22Rv1 (cell line): Measurements from ENCODE around the gene PLSCR1.

Experiments used
- H3K27ac ChIP-seq: fragments of 450-650 bp; 2 replicates; pipeline ENCODE4 v1.5.1; 2017
- CTCF ChIP-seq: fragments of 450-650 bp; IDR thresholded peaks from 2 replicates; pipeline ENCODE4 v1.5.1; 2017; ENCODE audit warnings: mild to moderate bottlenecking
- ZFX ChIP-seq: fragments of 450-650 bp; IDR thresholded peaks from 2 replicates; pipeline ENCODE4 v1.6.1; 2017; ENCODE audit warnings: antibody characterized with exemption, borderline replicate concordance

PLSCR1 gene

DNA sequence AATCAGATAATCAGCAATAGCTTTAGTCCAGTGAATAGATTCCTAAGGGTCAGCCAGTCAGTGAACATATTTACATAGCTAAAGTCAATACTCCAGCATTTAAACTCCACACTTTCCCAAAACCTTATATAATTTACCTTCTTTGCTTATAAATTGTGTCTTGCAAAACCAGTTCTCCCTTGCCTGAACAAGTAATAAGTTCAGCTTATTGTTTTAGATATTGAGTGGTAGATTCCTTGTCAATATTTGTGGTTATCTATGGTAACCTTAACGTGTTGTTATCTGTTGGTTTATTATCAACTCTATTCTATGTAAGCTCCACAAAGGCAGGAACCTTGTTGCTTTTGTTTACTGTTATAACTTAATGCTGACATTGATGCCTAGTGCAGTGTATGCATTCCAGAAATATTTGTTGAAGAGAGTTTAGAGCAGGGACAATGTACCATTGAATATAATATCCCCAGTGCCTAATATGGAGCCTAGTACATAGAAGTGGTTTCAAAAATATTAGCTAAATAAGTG is 36.7 kb upstream of the PLSCR1 start:
- no peak for TF ChIP-seq CTCF
- no peak overlapping the region for H3K27ac ChIP-seq

DNA sequence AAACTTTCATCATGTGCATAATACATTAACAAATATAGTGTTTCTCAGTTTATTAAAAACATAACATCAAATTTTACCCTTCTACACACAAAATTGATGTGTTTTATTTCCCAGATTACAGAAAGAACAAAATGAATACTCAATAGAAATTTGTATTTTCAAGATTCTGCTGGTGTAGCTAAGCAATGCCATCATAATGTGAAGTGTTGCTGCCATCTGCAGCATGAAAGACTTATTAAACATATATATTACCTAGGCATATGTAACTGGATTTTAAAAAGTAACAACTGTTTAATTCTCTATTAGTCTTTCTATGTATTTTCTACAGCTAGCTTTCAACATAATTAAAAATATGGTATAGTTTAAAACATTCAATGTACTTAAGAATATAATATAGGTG is 33.3 kb upstream of the PLSCR1 start:
- no peak overlapping the region for H3K27ac ChIP-seq
- TF ChIP-seq ZFX: no peak
- peak; percentile 49 for TF ChIP-seq CTCF

GRCh38 chr3:146575636-146576035 is 31.2 kb upstream of the PLSCR1 start:
- no peak for TF ChIP-seq CTCF
- TF ChIP-seq ZFX: no peak
- H3K27ac ChIP-seq: no peak overlapping the region

GRCh38 chr3:146574173-146574572 is 29.8 kb upstream of the PLSCR1 start:
- TF ChIP-seq CTCF: no peak

DNA sequence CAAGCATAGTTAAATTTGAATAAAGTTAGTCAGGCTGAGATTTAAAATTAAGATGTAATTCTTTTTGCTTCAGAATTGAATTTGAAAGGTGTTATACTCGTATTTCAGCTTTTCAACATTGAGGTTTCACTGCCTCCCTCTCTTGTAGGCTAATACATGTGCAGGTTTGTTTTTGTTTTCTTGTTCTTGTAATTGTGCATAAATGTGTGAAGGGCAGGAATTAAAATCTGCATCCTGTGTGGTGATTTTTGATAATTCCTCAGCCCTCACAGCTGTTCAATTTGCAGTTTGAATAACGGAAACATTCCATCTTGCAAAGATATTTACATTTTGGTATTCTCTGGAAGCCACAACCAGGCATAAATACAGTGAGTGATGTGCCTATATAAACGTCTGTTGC is 24.9 kb upstream of the PLSCR1 start:
- no peak overlapping the region for H3K27ac ChIP-seq
- TF ChIP-seq ZFX (no peak), CTCF (no peak)

More at GRCh38 chr3:146574173-146574572, 29.8 kb upstream of the PLSCR1 start:
- H3K27ac ChIP-seq: no peak overlapping the region

- TF ChIP-seq CTCF (no peak), ZFX (no peak)
- no peak overlapping the region for H3K27ac ChIP-seq
Observed at GRCh38 chr3:146566138-146566537, 21.7 kb upstream of the PLSCR1 start.

DNA sequence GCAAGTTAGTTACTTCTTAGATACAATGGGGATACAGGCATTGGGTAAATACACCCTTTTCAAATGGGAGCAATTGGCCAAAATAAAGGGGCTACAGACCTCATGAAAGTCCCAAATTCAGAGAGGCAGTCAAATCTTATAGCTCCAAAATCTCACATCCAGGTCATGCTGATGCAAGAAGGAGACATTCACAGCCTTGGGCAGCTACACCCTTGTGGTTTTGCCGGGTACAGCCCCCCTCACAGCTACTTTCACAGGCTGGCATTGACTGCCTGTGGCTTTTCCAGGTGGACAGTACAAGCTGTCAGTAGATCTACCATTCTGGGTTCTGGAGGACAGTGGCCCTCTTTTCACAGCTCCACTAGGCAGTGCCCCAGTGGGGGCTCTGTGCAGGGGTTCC is 17.5 kb upstream of the PLSCR1 start:
- no peak for TF ChIP-seq CTCF
- H3K27ac ChIP-seq: no peak overlapping the region
